GM12872 (cell line): ENCODE results near the gene ENOX2.

Source experiments
- TF ChIP-seq, protein P1 (sequence below): IDR thresholded peaks from 3 replicates; pipeline ENCODE4 v1.5.1; 2011; ENCODE audit warnings: low read depth, mild to moderate bottlenecking, low read length, moderate library complexity; ENCODE audit not compliant: insufficient read depth

The ENOX2 gene

DNA sequence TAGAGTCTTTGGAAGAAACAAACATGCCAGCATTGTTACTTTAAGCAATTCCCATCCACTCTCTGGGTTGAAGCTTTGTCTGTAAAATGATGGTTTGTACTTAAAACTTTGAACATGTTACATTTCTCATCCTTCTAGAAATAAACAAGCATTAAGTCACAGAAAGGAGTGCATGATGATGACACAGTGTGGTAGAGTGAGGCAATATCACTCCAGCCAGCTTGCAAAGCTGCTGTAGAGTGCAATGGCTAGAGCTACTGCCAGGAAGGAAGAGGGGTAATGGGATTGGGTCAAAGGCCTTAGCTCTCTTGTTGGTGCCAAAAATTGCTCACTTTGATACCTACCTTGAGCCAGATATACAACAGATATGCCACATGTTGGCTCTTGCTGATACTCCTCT, 12.3 kb upstream of the ENOX2 start:
- TF ChIP-seq, protein P1, sequence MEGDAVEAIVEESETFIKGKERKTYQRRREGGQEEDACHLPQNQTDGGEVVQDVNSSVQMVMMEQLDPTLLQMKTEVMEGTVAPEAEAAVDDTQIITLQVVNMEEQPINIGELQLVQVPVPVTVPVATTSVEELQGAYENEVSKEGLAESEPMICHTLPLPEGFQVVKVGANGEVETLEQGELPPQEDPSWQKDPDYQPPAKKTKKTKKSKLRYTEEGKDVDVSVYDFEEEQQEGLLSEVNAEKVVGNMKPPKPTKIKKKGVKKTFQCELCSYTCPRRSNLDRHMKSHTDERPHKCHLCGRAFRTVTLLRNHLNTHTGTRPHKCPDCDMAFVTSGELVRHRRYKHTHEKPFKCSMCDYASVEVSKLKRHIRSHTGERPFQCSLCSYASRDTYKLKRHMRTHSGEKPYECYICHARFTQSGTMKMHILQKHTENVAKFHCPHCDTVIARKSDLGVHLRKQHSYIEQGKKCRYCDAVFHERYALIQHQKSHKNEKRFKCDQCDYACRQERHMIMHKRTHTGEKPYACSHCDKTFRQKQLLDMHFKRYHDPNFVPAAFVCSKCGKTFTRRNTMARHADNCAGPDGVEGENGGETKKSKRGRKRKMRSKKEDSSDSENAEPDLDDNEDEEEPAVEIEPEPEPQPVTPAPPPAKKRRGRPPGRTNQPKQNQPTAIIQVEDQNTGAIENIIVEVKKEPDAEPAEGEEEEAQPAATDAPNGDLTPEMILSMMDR = no peak

DNA sequence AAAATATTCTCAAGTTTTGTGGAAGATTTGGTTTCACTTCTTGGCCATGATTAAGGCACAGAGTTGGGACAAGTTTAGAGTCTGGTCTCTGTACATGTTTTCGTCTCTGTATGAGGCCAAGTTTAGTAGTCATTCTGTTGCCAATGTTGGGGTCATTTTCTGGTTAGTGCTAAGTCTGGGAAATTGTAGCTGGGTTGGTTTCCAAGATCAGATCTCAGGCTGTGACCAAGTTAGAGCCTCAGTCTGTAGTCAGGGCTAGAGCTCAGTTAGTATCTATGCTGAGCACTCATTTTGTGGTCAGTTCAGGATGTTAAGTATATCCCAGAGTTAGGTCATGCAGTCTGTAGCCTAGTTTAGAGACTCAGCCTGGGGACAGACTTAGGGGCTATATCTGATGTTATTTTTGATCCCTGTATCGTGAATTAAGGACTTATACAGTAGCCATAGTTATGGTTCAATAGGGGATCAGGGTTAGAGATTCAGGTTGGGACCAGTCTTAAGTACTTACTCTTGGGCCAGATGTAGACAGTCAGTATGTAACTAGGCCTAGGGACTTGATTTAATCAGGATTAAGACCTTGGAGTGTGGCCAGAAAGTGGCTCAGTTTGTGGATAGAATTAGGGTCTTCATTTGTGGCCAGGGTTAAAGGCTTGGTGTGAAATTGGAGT, 6.6 kb upstream of the ENOX2 start:
- TF ChIP-seq, protein P1 = no peak

- TF ChIP-seq, protein P1 = no peak
Observed at GRCh38 chrX:130906776-130907175, 3.8 kb upstream of the ENOX2 start.

DNA sequence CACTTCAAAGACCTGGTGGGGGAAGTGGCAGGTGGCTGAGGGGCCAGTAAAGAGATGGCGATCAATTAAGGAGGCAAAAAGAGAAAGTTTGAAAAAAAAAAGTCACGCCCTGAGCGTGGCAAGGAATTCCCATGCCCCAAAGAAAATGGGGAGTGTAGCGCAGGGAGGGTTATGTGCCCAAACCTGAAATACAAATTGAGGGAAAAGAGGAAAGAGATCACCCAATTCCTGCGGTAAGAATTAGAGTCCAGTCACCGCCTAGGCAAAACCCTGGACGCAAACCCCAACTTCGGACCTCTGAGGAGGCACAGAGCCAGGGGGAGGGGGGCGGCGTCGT, 595 bp downstream of the ENOX2 start:
- TF ChIP-seq, protein P1 = no peak

DNA sequence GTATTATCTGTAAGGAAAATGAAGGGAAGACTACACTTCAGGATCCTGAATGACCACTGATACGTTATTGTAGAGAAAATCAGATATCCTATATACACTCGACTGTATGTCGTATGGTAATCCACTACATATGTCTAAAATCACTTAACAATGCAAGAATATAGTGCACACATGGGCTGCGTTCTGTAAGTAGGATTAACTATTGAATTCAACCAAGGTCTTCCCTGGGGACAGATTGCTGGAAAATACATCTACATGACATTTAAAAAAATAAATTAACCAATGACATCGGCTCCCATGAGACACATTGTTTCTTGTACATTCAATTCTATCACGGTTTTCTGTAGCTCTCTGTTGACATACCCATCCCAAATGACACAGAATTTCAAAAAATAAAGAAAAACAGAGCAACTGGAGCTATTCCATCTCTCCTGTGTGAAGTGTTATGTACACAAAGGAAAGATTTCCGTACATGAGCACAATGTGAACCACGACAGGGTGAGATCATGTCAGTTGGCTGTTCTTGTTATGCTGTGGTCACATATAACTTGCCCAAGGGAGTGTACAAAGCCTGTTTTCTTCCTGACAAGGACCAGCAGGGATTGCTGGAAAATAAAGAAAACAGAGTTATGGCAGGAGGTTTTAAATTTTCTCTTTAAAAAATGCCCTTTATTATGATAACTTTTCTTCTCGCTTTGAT, 6.1 kb downstream of the ENOX2 start:
- TF ChIP-seq, protein P1 = no peak

DNA sequence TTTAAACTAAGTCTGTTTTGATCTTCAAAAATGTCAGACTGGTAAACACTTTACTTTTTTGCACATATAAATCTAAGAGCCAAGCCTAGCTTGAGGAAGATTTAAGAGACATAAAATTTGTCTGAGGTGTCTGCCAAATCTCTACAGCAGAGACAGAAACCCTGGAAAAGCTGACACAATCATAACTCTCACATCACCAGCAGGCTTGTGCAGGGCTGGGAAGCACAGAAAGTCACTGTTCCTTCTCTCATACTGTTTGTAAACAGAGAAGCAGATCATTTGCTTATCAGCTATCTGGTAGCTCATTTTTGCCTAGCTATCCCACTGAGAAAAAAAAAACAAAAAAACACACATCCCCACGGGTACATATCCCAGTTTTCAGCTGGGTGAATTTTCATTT, 7.0 kb downstream of the ENOX2 start:
- TF ChIP-seq, protein P1 = no peak

- TF ChIP-seq, protein P1 = no peak
Observed at GRCh38 chrX:130895299-130895698, 7.7 kb downstream of the ENOX2 start.
